Fibroblast of the aortic adventitia (primary cell): Measurements from ENCODE around the gene TAP1. TPM values are rescaled to one million over a fixed set of nuclear protein-coding genes. Genes with fewer than 3 reads are reported as not detected.

ENCODE experiments used
- DNase-seq: peaks from one replicate; pipeline ENCODE4 v3.0.0-alpha.2; 2010; ENCODE audit warnings: low read depth
- H3K4me3 ChIP-seq: 2 replicates; pipeline ENCODE4 v1.5.1; 2011; ENCODE audit warnings: low read depth, mild to moderate bottlenecking, control low read depth, low read length, moderate library complexity
- CTCF ChIP-seq: IDR thresholded peaks from 2 replicates; pipeline ENCODE4 v1.5.1; 2011; ENCODE audit warnings: mild to moderate bottlenecking, low read length, control low read depth, inconsistent platforms; ENCODE audit not compliant: insufficient read depth
- total RNA-seq: library from RNA; depleted of rRNA; stranded (reverse); fragments of >200 nt; gene quantifications from 2 replicates; pipeline ENCODE4 v1.2.3, GENCODE V29; 2012; ENCODE audit warnings: low replicate concordance

The TAP1 gene
- total RNA-seq, 1 donor: 25.2 TPM

- no peak for TF ChIP-seq CTCF
- DNase-seq: no peak
- H3K4me3 ChIP-seq: no peak overlapping the region
Observed at GRCh38 chr6:32860674-32861073, 7.2 kb upstream of the TAP1 start.

GRCh38 chr6:32858194-32858593, 4.7 kb upstream of the TAP1 start:
- no peak for TF ChIP-seq CTCF

GRCh38 chr6:32857156-32857891, 3.8 kb upstream of the TAP1 start:
- H3K4me3 ChIP-seq: no peak overlapping the region
- no peak for TF ChIP-seq CTCF
- no peak for DNase-seq

More at GRCh38 chr6:32858194-32858593, 4.7 kb upstream of the TAP1 start:
- no peak overlapping the region for H3K4me3 ChIP-seq
- DNase-seq: no peak

DNA sequence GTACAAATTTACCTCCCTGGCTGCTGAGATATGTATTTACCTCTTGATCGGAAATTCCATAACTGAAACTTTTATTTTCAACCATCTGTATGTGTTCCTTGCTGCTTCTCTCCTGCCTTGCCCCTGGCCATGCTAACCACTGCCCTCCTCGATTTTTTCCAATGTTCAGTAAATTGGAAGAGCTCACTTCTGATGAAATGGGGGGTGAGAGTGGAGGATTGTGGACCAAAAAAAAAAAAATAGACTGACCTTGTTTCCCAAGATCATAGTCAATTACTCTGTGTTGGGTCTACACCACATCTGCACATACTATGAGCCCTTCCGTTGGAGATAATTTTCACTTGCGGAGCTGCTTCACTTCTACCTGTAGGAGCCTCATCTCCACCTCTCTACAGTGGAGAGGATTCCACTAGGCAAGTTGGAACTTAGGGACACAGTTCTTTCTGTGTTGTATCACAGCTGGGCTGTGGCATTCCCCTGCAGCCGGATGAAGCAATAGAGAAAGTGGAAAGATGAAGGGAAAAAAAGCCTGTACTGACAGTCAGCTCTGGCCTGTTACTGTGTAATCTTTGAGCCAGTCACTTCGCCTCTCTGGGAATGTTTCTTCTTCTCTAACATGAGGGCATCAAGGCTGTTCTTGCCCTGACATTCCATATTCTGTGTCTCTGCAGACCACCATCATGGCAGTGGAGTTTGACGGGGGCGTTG, 2.1 kb upstream of the TAP1 start:
- no peak for TF ChIP-seq CTCF
- DNase-seq: no peak
- no peak overlapping the region for H3K4me3 ChIP-seq

DNA sequence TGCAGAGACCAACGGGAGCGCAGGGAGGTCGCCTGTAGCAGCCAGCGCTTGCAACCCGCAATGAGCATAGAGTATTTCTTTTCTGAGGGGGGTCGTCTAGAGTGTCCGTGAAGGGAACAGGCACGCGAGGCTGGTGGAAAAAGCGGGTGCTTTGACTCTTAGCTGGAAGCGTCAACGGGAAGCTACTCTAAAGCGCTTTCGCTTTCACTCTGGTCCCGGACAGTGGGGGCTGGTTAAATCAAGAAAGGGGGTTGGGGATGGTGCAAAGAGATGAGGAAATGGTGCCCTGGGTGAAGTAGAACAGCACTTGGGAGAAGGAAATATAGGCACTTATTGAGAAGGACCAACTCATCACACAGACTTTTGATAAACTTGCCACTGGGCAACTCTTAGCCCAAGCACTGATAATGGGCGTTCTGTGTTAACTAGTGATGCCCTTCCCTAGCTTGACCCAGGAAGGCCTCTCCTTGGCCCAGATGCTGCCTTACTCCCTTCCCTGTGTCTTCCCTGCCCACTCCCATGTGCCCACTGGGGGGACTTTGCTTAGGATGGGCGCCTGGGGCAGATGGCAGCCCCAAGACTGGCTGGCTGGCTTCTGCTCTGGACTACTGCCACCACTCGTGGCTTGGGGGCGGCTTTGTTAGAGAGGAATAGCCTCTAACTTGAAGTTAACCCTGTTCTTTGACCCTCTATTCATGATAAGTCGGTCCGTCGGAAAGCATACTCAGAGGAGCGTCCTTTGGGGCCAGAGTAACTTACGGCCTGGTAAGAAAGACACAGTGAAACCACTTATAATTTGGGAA, 1.1 kb upstream of the TAP1 start:
- TF ChIP-seq CTCF: no peak
- peak overlapping the region; percentile 93 for H3K4me3 ChIP-seq
- peak; percentile 50 for DNase-seq

DNA sequence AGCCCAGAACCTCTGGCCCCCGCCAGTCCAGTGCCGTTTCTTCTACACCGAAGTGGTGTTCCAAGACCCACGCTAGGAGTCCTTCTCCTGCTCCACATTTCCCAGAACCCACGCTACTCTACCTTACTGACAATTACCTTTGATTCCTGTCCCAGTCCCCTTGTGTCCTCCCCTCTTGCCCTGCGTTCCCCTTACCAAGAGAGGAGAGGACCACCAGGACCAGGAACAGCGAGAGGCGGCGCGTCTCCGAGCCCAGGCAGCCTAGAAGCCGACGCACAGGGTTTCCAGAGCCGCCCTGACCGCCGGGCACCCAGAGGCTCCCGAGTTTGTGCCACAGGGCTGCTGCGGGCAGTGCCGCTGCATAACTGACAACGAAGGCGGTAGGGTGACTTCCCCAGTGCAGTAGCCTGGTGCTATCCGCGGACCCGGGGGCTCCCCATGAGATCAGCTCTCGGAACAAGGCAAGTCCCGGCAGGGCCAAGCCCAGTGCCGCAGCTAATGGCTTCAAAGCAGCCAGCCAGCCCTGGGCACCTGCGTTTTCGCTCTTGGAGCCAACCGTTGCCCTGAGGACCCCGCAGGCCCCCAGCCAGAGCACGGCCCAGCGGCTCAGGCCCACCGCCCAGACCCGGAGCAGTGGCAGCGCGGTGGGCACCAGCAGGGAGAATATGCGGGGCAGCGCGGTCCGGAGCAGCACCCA, 512 bp downstream of the TAP1 start:
- peak; percentile 22 for DNase-seq
- TF ChIP-seq CTCF: no peak
- peak overlapping the region; percentile 93 for H3K4me3 ChIP-seq
